ENCODE results near the gene CDKL1. TPM values are rescaled to one million over a fixed set of nuclear protein-coding genes. Genes with fewer than 3 reads are reported as not detected.

The CDKL1 gene
- total and polyA plus RNA-seq, 11 donors: 0.34 to 7.0 (median 2.5) TPM

GRCh38 chr14:50425105-50425504 lies 28.4 kb upstream of the CDKL1 start:
- DNase-seq (no peak), ATAC-seq (no peak)
- H3K27me3 ChIP-seq: no peaks in the 10 kb centered on the region
- no peak overlapping the region for H3K27ac ChIP-seq
- WGBS, 4 donors: 65 to 79% (median 73%) methylated on average over 2 of the region's 2 CpGs
- peaks cover 0 to 97% (median 76%) of the 10 kb centered on the region in 9 donors for H3K36me3 ChIP-seq
- TF ChIP-seq CTCF (IDR thresholded peaks at IDR 0.05) (no peak), POLR2A (IDR thresholded peaks at IDR 0.05) (no peak)
- no peaks in the 10 kb centered on the region for H3K9me3 ChIP-seq
- H3K4me1 ChIP-seq: no peaks in the 10 kb centered on the region
- no peak overlapping the region for H3K4me3 ChIP-seq
- intact Hi-C loops (cut with DNase I): loop anchor here in 1 of 10 donors (10.0 kb wide), 1 partner anchor 60 kb away; no protein-coding TSS in a partner anchor

GRCh38 chr14:50423529-50423928 lies 26.8 kb upstream of the CDKL1 start:
- Histone ChIP-seq H3K27me3 (no peaks in the 10 kb centered on the region), H3K9me3 (no peaks in the 10 kb centered on the region), H3K4me3 (no peak overlapping the region), H3K4me1 (no peaks in the 10 kb centered on the region), H3K27ac (no peak overlapping the region), H3K36me3 (peaks cover 0 to 100% (median 83%) of the 10 kb centered on the region in 9 donors)
- TF ChIP-seq CTCF (IDR thresholded peaks at IDR 0.05) (no peak), POLR2A (IDR thresholded peaks at IDR 0.05) (no peak)
- 95 to 99% (median 95%) methylated on average over 3 of the region's 3 CpGs for WGBS, 4 donors
- intact Hi-C loops (cut with DNase I): loop anchor here in 1 of 10 donors (10.0 kb wide), 1 partner anchor 61 kb away; no protein-coding TSS in a partner anchor
- no peak for ATAC-seq
- no peak for DNase-seq

GRCh38 chr14:50421499-50421898 lies 24.8 kb upstream of the CDKL1 start:
- WGBS, 4 donors: 93 to 97% (median 97%) methylated on average over 7 of the region's 7 CpGs
- H3K4me1 ChIP-seq: no peaks in the 10 kb centered on the region
- H3K36me3 ChIP-seq: peaks cover 0 to 97% (median 89%) of the 10 kb centered on the region in 9 donors
- DNase-seq (no peak), ATAC-seq (no peak)
- TF ChIP-seq POLR2A (IDR thresholded peaks at IDR 0.05) (no peak), CTCF (IDR thresholded peaks at IDR 0.05) (no peak)
- H3K27ac ChIP-seq: no peak overlapping the region
- intact Hi-C loops (cut with DNase I): loop anchor here in 1 of 10 donors (10.0 kb wide), 1 partner anchor 63 kb away; no protein-coding TSS in a partner anchor
- H3K27me3 ChIP-seq: no peaks in the 10 kb centered on the region
- H3K4me3 ChIP-seq: no peak overlapping the region
- H3K9me3 ChIP-seq: no peaks in the 10 kb centered on the region

GRCh38 chr14:50417853-50418252 lies 21.2 kb upstream of the CDKL1 start:
- intact Hi-C loops (cut with DNase I): no loop called here
- Histone ChIP-seq H3K9me3 (no peaks in the 10 kb centered on the region), H3K4me1 (no peaks in the 10 kb centered on the region), H3K27ac (no peak overlapping the region), H3K4me3 (no peak overlapping the region), H3K36me3 (peaks cover 0 to 69% (median 56%) of the 10 kb centered on the region in 9 donors), H3K27me3 (no peaks in the 10 kb centered on the region)
- peak in 1 of 4 donors; percentile 71 for ATAC-seq
- TF ChIP-seq POLR2A (IDR thresholded peaks at IDR 0.05): no peak
- no peak for TF ChIP-seq CTCF (IDR thresholded peaks at IDR 0.05)
- DNase-seq: no peak
- WGBS, 4 donors: 96 to 100% (median 98%) methylated on average over 2 of the region's 2 CpGs

Data from heart left ventricle (tissue), 16 donors.